Brain microvascular endothelial cell (primary cell): Measurements from ENCODE around the gene TPH2.
A peak's percentile ranks its signal among the peaks of the same experiment; 100 is the strongest.

ENCODE experiments used
- DNase-seq: peaks from one replicate; pipeline ENCODE4 v3.0.0-alpha.2; 2020
- H3K27ac ChIP-seq: fragments of 250-450 bp; sonication (Bioruptor Pico); 2 replicates; pipeline ENCODE4 v1.5.1; 2020; ENCODE audit warnings: mild to moderate bottlenecking, moderate library complexity
- H3K27me3 ChIP-seq: fragments of 250-450 bp; sonication (Bioruptor Pico); replicated peaks from 2 replicates; pipeline ENCODE4 v1.5.1; 2020; ENCODE audit warnings: mild to moderate bottlenecking
- H3K36me3 ChIP-seq: fragments of 250-450 bp; sonication (Bioruptor Pico); replicated peaks from 2 replicates; pipeline ENCODE4 v1.5.1; 2020; ENCODE audit warnings: mild to moderate bottlenecking
- H3K4me3 ChIP-seq: 2 replicates; pipeline ENCODE4 v1.5.1; 2011; ENCODE audit warnings: low read depth, mild to moderate bottlenecking, control low read depth, low read length, moderate library complexity
- CTCF ChIP-seq: IDR thresholded peaks from 2 replicates; pipeline ENCODE4 v1.5.1; 2011; ENCODE audit warnings: low read depth, mild to moderate bottlenecking, moderate library complexity, low read length, control low read depth, inconsistent platforms; ENCODE audit errors: missing control alignments
- in situ Hi-C: cut with HindIII; loops from 2 replicates; pipeline ENCODE4 v1.10.0; 2017; ENCODE audit warnings: low sequenced_read_pairs, low pct_ligation_motif_present

The TPH2 gene

GRCh38 chr12:71950819-71951218 lies 12.2 kb downstream of the TPH2 start:
- no peaks in the 10 kb centered on the region for H3K27me3 ChIP-seq
- H3K27ac ChIP-seq: no peak overlapping the region
- no peaks in the 10 kb centered on the region for H3K36me3 ChIP-seq
- no peak for TF ChIP-seq CTCF
- no peak for DNase-seq
- in situ Hi-C loops: no loop called here
- H3K4me3 ChIP-seq: no peak overlapping the region

- no peaks in the 10 kb centered on the region for H3K27me3 ChIP-seq
- no peaks in the 10 kb centered on the region for H3K36me3 ChIP-seq
- no peak overlapping the region for H3K27ac ChIP-seq
- in situ Hi-C loops: no loop called here
- no peak for DNase-seq
- no peak for TF ChIP-seq CTCF
- H3K4me3 ChIP-seq: no peak overlapping the region
These were observed 15.6 kb downstream of the TPH2 start for GRCh38 chr12:71954083-71954778.

GRCh38 chr12:71954861-71955260 lies 16.2 kb downstream of the TPH2 start:
- in situ Hi-C loops: no loop called here
- no peak for DNase-seq
- H3K27me3 ChIP-seq: no peaks in the 10 kb centered on the region
- H3K4me3 ChIP-seq: no peak overlapping the region
- H3K27ac ChIP-seq: no peak overlapping the region
- TF ChIP-seq CTCF: no peak
- no peaks in the 10 kb centered on the region for H3K36me3 ChIP-seq

GRCh38 chr12:71955970-71956369 lies 17.3 kb downstream of the TPH2 start:
- TF ChIP-seq CTCF: no peak
- in situ Hi-C loops: no loop called here
- H3K27ac ChIP-seq: no peak overlapping the region
- DNase-seq: peak; percentile 24
- H3K4me3 ChIP-seq: no peak overlapping the region
- H3K27me3 ChIP-seq: no peaks in the 10 kb centered on the region
- no peaks in the 10 kb centered on the region for H3K36me3 ChIP-seq

GRCh38 chr12:71958056-71958455 lies 19.4 kb downstream of the TPH2 start:
- Histone ChIP-seq H3K4me3 (no peak overlapping the region), H3K27ac (no peak overlapping the region), H3K27me3 (no peaks in the 10 kb centered on the region), H3K36me3 (no peaks in the 10 kb centered on the region)
- in situ Hi-C loops: no loop called here
- no peak for TF ChIP-seq CTCF
- DNase-seq: no peak

- Histone ChIP-seq H3K27ac (no peak overlapping the region), H3K27me3 (no peaks in the 10 kb centered on the region), H3K4me3 (no peak overlapping the region), H3K36me3 (no peaks in the 10 kb centered on the region)
- TF ChIP-seq CTCF: no peak
- no peak for DNase-seq
- in situ Hi-C loops: no loop called here
These were observed 19.8 kb downstream of the TPH2 start for GRCh38 chr12:71958457-71958856.
